GM12865 (cell line): ENCODE measurements around the gene PIGU.

Experiments used
- DNase-seq: peaks from one replicate; pipeline ENCODE4 v3.0.0; 2010; ENCODE audit warnings: low read depth
- H3K4me3 ChIP-seq: 2 replicates; pipeline ENCODE4 v1.5.1; 2011; ENCODE audit warnings: mild to moderate bottlenecking, low read depth, low read length, control low read depth
- CTCF ChIP-seq: IDR thresholded peaks from 2 replicates; pipeline ENCODE4 v1.5.1; 2011; ENCODE audit warnings: low read length, control low read depth, low read depth, inconsistent platforms; ENCODE audit not compliant: insufficient read depth; ENCODE audit errors: missing control alignments

Gene PIGU

GRCh38 chr20:34543463-34544056 is 133.3 kb downstream of the PIGU start:
- DNase-seq, result no peak
- H3K4me3 ChIP-seq, result no peak overlapping the region
- TF ChIP-seq CTCF, result no peak

- no peak for DNase-seq
- no peak overlapping the region for H3K4me3 ChIP-seq
- TF ChIP-seq CTCF, result no peak
Observed at GRCh38 chr20:34542439-34542838, 134.5 kb downstream of the PIGU start.

- H3K4me3 ChIP-seq, result no peak overlapping the region
- no peak for DNase-seq
- TF ChIP-seq CTCF, result no peak
Observed at GRCh38 chr20:34541917-34542316, 135.0 kb downstream of the PIGU start.

- no peak for DNase-seq
- no peak for TF ChIP-seq CTCF
Observed at GRCh38 chr20:34541264-34541901, 135.5 kb downstream of the PIGU start.

GRCh38 chr20:34540596-34541263 is 136.2 kb downstream of the PIGU start:
- TF ChIP-seq CTCF, result no peak
- DNase-seq, result no peak
- no peak overlapping the region for H3K4me3 ChIP-seq

More at GRCh38 chr20:34541264-34541901, 135.5 kb downstream of the PIGU start:
- no peak overlapping the region for H3K4me3 ChIP-seq

- H3K4me3 ChIP-seq, result no peak overlapping the region
Observed at GRCh38 chr20:34539756-34540155, 137.1 kb downstream of the PIGU start.

More at GRCh38 chr20:34539756-34540155, 137.1 kb downstream of the PIGU start:
- TF ChIP-seq CTCF, result no peak
- no peak for DNase-seq
